Fibroblast of lung (primary cell): ENCODE results near the gene BNIP3. TPM values are rescaled to one million over a fixed set of nuclear protein-coding genes. Genes with fewer than 3 reads are reported as not detected.

ENCODE experiments used
- DNase-seq, 2 donors: peaks; one replicate each; pipeline versions ENCODE4 v3.0.0 to v3.0.0-alpha.2; 2010; ENCODE audit warnings: low read depth in 2 of 2
- H2AFZ ChIP-seq: 2 replicates; pipeline ENCODE4 v1.5.1; 2012; ENCODE audit warnings: low read length, control low read depth, inconsistent platforms
- H3K27ac ChIP-seq: 2 replicates; pipeline ENCODE4 v1.5.1; 2011; ENCODE audit warnings: low read length, control low read depth; ENCODE audit not compliant: insufficient read depth
- H3K27me3 ChIP-seq: 2 replicates; pipeline ENCODE4 v1.5.1; 2011; ENCODE audit warnings: mild to moderate bottlenecking, low read length; ENCODE audit not compliant: control insufficient read depth, insufficient read depth
- H3K36me3 ChIP-seq: 2 replicates; pipeline ENCODE4 v1.5.1; 2011; ENCODE audit warnings: low read length; ENCODE audit not compliant: control insufficient read depth, insufficient read depth
- H3K4me1 ChIP-seq: 2 replicates; pipeline ENCODE4 v1.5.1; 2011; ENCODE audit warnings: low read length; ENCODE audit not compliant: control insufficient read depth, insufficient read depth; ENCODE audit errors: extremely low read depth
- H3K4me2 ChIP-seq: 2 replicates; pipeline ENCODE4 v1.5.1; 2011; ENCODE audit warnings: low read length, control low read depth; ENCODE audit not compliant: insufficient read depth; ENCODE audit errors: extremely low read depth
- H3K4me3 ChIP-seq, 4 experiments: fragments of 200-600 bp in 1 of 4; sonication (generic) in 1 of 4; replicated peaks in 1 of 4; 2 replicates each; pipeline ENCODE4 v1.5.1; 2011 to 2016; ENCODE audit warnings: low read length in 4 of 4, low read depth in 3 of 4, mild to moderate bottlenecking in 3 of 4, control low read depth in 2 of 4, inconsistent platforms in 1 of 4, mixed read lengths in 1 of 4; ENCODE audit not compliant: insufficient read depth in 1 of 4; ENCODE audit errors: control extremely low read depth in 1 of 4
- H3K79me2 ChIP-seq: 2 replicates; pipeline ENCODE4 v1.5.1; 2012; ENCODE audit warnings: mild to moderate bottlenecking, low read length, inconsistent platforms; ENCODE audit not compliant: control insufficient read depth, insufficient read depth
- H3K9ac ChIP-seq: 2 replicates; pipeline ENCODE4 v1.5.1; 2011; ENCODE audit warnings: mild to moderate bottlenecking, low read length, control low read depth; ENCODE audit not compliant: insufficient read depth
- H3K9me3 ChIP-seq: 2 replicates; pipeline ENCODE4 v1.5.1; 2012; ENCODE audit warnings: low read depth, low read length; ENCODE audit not compliant: control insufficient read depth, insufficient read depth
- H4K20me1 ChIP-seq: 2 replicates; pipeline ENCODE4 v1.5.1; 2011; ENCODE audit warnings: low read length; ENCODE audit not compliant: control insufficient read depth, insufficient read depth; ENCODE audit errors: extremely low read depth
- EZH2 ChIP-seq: IDR thresholded peaks from 2 replicates; pipeline ENCODE4 v1.5.1; 2012; ENCODE audit warnings: low read length, control low read depth, mild to moderate bottlenecking; ENCODE audit errors: missing control alignments
- polyA plus RNA-seq, 2 donors: library from polyadenylated mRNA; depleted of rRNA in 1 of 2; stranded (reverse) in 1 of 2; unstranded in 1 of 2; fragments of >200 nt; gene quantifications; 2 replicates each; pipeline ENCODE4 v1.2.1, GENCODE V29; 2011 to 2012; ENCODE audit warnings: missing spikeins in 1 of 2
- total RNA-seq: library from RNA; depleted of rRNA; stranded (reverse); fragments of >200 nt; gene quantifications from 2 replicates; pipeline ENCODE4 v1.2.1, GENCODE V29; 2014
- TF ChIP-seq, protein P1 (sequence below), 2 donors: IDR thresholded peaks in 1 of 2; conservative IDR thresholded peaks in 1 of 2; 1 replicate in 1 of 2; 2 replicates in 1 of 2; pipeline ENCODE4 v1.5.1; 2011 to 2012; ENCODE audit warnings: low read length in 2 of 2, control low read depth in 1 of 2, inconsistent platforms in 1 of 2, low read depth in 1 of 2, mild to moderate bottlenecking in 1 of 2

The BNIP3 gene
- total and polyA plus RNA-seq, 2 donors (not counting 1 experiment from before 2014, with no cell fraction given) = 62.4 to 104 TPM

- TF ChIP-seq, protein P1, sequence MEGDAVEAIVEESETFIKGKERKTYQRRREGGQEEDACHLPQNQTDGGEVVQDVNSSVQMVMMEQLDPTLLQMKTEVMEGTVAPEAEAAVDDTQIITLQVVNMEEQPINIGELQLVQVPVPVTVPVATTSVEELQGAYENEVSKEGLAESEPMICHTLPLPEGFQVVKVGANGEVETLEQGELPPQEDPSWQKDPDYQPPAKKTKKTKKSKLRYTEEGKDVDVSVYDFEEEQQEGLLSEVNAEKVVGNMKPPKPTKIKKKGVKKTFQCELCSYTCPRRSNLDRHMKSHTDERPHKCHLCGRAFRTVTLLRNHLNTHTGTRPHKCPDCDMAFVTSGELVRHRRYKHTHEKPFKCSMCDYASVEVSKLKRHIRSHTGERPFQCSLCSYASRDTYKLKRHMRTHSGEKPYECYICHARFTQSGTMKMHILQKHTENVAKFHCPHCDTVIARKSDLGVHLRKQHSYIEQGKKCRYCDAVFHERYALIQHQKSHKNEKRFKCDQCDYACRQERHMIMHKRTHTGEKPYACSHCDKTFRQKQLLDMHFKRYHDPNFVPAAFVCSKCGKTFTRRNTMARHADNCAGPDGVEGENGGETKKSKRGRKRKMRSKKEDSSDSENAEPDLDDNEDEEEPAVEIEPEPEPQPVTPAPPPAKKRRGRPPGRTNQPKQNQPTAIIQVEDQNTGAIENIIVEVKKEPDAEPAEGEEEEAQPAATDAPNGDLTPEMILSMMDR (conservative IDR thresholded peaks at IDR 0.05 in 1 of 2, IDR thresholded peaks at IDR 0.05 in 1 of 2; ENCODE audit: low read depth in 1 of 2, low read length in 2 of 2) = no peak
- TF ChIP-seq EZH2 = no peak
- Histone ChIP-seq H3K9ac (no peak overlapping the region), H3K27ac (no peak overlapping the region), H3K4me1 (no peaks in the 10 kb centered on the region), H3K4me3 (no peak overlapping the region), H3K27me3 (no peaks in the 10 kb centered on the region), H3K36me3 (no peaks in the 10 kb centered on the region), H3K9me3 (no peaks in the 10 kb centered on the region), H4K20me1 (no peaks in the 10 kb centered on the region), H3K79me2 (no peaks in the 10 kb centered on the region), H2AFZ (no peak overlapping the region), H3K4me2 (no peak overlapping the region)
- DNase-seq = no peak
Measured at GRCh38 chr10:132005147-132005546, 23.4 kb upstream of the BNIP3 start.

- Histone ChIP-seq H3K4me3 (no peak overlapping the region), H4K20me1 (no peaks in the 10 kb centered on the region), H3K27me3 (no peaks in the 10 kb centered on the region), H3K9me3 (no peaks in the 10 kb centered on the region), H3K36me3 (no peaks in the 10 kb centered on the region), H2AFZ (no peak overlapping the region), H3K4me1 (no peaks in the 10 kb centered on the region), H3K4me2 (no peak overlapping the region), H3K9ac (no peak overlapping the region), H3K79me2 (no peaks in the 10 kb centered on the region), H3K27ac (no peak overlapping the region)
- TF ChIP-seq, protein P1 (conservative IDR thresholded peaks at IDR 0.05 in 1 of 2, IDR thresholded peaks at IDR 0.05 in 1 of 2; ENCODE audit: low read depth in 1 of 2, low read length in 2 of 2) = no peak
- no peak for TF ChIP-seq EZH2
- no peak for DNase-seq
Measured at GRCh38 chr10:132004052-132004451, 22.3 kb upstream of the BNIP3 start.

DNA sequence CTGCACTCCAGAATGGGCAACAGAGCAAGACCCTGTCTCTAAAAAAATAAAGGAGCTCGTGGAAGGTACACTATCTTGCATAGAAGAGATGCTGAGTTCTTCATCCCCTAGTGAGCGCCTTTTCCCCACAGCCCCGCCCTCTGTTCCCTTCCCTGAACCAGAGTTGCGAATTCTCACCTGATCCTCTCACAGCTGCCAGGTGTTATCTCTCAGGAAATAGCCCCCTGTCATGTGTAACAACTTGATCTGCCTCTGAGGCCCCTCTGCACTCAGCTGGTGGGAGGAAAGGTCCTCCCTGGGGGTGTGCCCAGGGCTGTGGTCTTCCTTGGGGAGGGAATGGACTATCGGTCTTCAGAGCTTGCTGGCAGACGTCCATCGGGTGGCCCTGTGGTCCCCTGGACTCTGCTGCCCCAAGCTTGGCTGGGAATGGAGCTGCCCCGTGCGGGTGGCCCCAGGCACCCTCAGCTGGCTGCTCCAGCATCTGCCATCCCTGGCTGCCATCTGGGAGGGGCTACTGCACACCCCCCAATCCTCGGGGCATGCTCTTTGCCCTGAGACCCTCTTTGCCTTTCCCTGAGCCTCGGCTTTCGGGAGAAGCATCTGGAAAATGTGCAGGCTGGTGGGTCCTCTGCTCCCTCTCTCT, 21.7 kb upstream of the BNIP3 start:
- H3K4me3 ChIP-seq = no peak overlapping the region
- no peaks in the 10 kb centered on the region for H3K27me3 ChIP-seq
- no peak for DNase-seq
- TF ChIP-seq, protein P1 (conservative IDR thresholded peaks at IDR 0.05 in 1 of 2, IDR thresholded peaks at IDR 0.05 in 1 of 2; ENCODE audit: low read depth in 1 of 2, low read length in 2 of 2) = no peak
- no peak for TF ChIP-seq EZH2
- no peak overlapping the region for H3K9ac ChIP-seq
- no peak overlapping the region for H3K27ac ChIP-seq
- H3K79me2 ChIP-seq = no peaks in the 10 kb centered on the region
- H3K4me1 ChIP-seq = no peaks in the 10 kb centered on the region
- no peaks in the 10 kb centered on the region for H4K20me1 ChIP-seq
- H3K9me3 ChIP-seq = no peaks in the 10 kb centered on the region
- H3K36me3 ChIP-seq = no peaks in the 10 kb centered on the region
- no peak overlapping the region for H3K4me2 ChIP-seq
- no peak overlapping the region for H2AFZ ChIP-seq
